Measurements from ENCODE around the gene ARIH1.
"Not testable (repeated sequence)": the region's sequence is repeated elsewhere in the genome, so short reads cannot be mapped to it uniquely, and the experiment has no call there.

ARIH1 gene, protein sequence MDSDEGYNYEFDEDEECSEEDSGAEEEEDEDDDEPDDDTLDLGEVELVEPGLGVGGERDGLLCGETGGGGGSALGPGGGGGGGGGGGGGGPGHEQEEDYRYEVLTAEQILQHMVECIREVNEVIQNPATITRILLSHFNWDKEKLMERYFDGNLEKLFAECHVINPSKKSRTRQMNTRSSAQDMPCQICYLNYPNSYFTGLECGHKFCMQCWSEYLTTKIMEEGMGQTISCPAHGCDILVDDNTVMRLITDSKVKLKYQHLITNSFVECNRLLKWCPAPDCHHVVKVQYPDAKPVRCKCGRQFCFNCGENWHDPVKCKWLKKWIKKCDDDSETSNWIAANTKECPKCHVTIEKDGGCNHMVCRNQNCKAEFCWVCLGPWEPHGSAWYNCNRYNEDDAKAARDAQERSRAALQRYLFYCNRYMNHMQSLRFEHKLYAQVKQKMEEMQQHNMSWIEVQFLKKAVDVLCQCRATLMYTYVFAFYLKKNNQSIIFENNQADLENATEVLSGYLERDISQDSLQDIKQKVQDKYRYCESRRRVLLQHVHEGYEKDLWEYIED

DNA sequence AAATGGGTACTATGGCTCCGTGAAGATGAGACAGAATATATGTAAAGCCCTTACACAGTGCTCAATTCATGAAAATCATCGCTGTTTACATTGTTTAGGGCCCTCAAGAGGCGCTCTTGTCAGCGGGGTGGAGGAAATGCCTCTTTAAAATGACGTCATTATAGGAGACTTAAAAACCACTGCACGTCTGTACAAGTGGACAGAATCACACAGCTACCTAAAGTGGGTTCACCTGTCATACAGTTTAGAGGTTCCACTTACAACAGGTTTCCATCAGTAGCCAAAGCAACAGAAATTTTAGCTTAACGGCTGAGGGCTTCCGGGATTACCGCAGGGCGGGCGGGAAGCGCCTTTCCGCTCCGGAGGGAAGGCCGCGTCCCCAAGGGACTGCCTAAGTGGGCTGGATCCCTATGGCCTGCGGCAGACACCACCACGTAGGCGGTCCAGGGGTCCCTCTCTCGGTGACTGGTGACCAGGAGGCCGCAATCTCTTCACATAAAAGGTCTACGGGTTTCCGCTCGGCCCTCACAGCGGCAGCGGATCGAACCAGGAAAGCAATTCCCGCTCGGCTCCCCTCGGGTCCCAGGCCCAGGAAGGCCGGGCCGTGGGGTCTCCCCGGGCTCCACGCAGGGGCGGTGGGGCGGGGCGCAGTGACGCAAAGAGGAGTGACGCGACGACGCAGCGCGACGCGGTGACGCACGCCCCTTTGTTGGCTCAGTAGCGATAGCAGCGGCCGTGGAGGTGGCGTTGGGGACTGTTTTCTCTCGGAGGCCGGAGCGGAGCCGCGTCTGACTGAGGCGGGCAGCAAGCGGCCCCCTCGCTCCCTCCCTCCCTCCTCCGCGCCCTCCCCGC is at the start of gene ARIH1:
Gene ARIH1, plus strand, starts transcription at position 717 of the 852 bp plus-strand sequence. CDS start 310 bp downstream, outside the sequence.
- Histone ChIP-seq H3K9ac (ENCODE audit: low read depth, low read length) (peak within 1 kb of the TSS; percentile 85), H3K36me3 (ENCODE audit: insufficient read depth, low read length) (peaks cover 3% of the 10 kb centered on the region), H3K9me3 (ENCODE audit: control insufficient read depth, insufficient read depth, low read length) (no peaks in the 10 kb centered on the region), H3K4me1 (ENCODE audit: insufficient read depth, low read length) (no peaks in the 10 kb centered on the region)

DNA sequence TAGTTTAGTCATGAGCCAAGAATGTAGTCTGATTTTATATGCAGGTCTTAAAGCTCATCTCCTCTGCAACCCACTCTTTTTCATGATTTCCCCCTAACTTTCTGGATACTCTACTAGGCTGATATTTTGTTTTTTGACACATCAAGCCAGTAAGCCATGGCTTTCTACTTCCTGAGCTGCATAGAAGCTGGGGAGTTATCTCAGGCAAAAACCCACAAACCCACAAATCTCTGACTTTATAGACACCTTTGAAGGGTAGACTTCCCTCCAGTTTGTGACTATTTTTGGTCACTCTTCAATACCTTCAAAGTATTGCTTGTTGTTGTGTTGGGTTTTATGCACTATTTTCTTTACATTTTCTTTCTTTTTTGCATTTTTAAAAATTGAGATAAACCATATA is 47.4 kb upstream of the ARIH1 start:
- Histone ChIP-seq H3K9me3 (ENCODE audit: control insufficient read depth, insufficient read depth, low read length) (no peaks in the 10 kb centered on the region), H3K36me3 (ENCODE audit: insufficient read depth, low read length) (no peaks in the 10 kb centered on the region), H3K9ac (ENCODE audit: low read depth, low read length) (no peak overlapping the region), H3K4me1 (ENCODE audit: insufficient read depth, low read length) (no peaks in the 10 kb centered on the region)

DNA sequence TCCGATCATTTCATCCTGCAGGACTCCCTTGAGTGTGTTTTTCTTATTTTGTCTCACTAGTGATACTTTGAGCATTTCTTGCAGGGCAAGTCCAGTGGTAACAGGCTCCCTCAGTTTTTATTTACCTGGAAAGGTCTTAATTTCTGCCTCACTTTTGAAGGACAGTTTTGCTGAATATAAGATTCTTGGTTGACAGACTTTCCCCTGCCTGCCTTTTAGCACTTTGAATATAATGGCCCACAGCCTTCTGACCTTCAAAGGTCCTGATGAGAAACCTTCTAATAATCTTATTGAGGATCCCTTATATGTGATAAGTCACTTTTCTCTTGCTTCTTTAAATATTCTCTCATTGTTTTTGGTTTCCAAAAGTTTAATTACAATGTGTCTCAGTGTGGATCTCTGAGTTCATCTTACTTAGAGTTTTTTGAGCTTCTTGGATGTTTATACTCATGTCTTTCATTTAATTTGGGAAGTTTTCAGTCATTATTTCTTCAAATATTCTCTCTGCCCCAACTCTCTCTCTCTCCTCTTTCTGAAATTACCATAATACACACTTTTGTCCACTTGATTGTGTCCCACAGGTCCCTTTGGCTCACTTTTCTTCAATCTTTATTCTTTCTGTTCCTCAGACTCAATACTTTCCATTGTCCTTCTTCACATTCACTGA is 36.3 kb upstream of the ARIH1 start:
- Histone ChIP-seq H3K9me3 (ENCODE audit: control insufficient read depth, insufficient read depth, low read length) (no peaks in the 10 kb centered on the region), H3K36me3 (ENCODE audit: insufficient read depth, low read length) (no peaks in the 10 kb centered on the region), H3K4me1 (ENCODE audit: insufficient read depth, low read length) (no peaks in the 10 kb centered on the region), H3K9ac (ENCODE audit: low read depth, low read length) (no peak overlapping the region)

DNA sequence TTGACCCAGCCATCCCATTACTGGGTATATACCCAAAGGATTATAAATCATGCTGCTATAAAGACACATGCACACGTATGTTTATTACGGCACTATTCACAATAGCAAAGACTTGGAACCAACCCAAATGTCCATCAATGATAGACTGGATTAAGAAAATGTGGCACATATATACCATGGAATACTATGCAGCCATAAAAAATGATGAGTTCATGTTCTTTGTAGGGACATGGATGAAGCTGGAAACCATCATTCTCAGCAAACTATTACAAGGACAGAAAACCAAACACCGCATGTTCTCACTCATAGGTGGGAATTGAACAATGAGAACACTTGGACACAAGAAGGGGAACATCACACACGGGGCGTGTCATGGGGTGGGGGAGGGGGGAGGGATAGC is 31.3 kb upstream of the ARIH1 start:
- not testable (repeated sequence) for H3K9ac ChIP-seq (ENCODE audit: low read depth, low read length); H3K36me3 ChIP-seq (ENCODE audit: insufficient read depth, low read length); H3K9me3 ChIP-seq (ENCODE audit: control insufficient read depth, insufficient read depth, low read length); H3K4me1 ChIP-seq (ENCODE audit: insufficient read depth, low read length)

DNA sequence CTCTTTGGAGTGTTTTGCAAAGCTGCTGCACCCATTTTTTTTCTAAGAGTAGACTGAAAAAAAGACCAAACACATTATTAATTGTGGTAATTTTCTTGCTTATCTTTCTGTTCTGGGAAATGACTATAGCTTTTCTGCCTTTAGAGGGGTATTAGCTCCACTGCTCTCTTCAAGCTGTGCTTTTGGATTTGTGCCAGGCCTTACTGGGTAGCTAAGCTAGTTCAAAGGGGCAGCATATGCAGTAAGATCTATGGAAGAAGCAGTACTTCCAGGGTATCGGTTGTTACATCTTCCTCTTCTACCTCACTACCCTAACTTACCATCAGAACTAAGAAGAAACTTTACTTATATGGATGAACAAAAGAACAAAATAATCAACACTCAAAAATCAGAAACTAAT is 28.7 kb upstream of the ARIH1 start:
- H3K9ac ChIP-seq (ENCODE audit: low read depth, low read length): no peak overlapping the region
- H3K9me3 ChIP-seq (ENCODE audit: control insufficient read depth, insufficient read depth, low read length): no peaks in the 10 kb centered on the region
- no peaks in the 10 kb centered on the region for H3K4me1 ChIP-seq (ENCODE audit: insufficient read depth, low read length)
- no peaks in the 10 kb centered on the region for H3K36me3 ChIP-seq (ENCODE audit: insufficient read depth, low read length)

DNA sequence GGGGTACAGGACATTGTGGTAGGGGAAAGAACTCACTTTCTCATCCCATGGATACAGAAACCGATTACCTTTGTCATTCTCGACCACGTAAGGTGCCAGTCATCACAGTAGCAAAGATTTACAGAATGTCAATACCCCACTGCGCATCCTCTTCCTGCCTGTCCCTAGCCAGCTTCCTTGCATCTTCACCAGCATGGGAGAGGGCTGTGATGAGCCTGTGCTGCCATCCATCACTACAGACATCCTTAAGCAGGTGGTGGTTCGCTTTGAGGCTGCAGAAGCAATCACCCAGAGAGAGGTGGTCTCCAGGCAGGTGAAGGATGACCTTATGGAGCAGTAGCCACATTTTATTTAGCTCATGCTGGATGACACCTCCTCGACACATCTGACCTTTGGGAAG is 23.3 kb upstream of the ARIH1 start:
- Histone ChIP-seq H3K9ac (ENCODE audit: low read depth, low read length) (no peak overlapping the region), H3K4me1 (ENCODE audit: insufficient read depth, low read length) (no peaks in the 10 kb centered on the region)

DNA sequence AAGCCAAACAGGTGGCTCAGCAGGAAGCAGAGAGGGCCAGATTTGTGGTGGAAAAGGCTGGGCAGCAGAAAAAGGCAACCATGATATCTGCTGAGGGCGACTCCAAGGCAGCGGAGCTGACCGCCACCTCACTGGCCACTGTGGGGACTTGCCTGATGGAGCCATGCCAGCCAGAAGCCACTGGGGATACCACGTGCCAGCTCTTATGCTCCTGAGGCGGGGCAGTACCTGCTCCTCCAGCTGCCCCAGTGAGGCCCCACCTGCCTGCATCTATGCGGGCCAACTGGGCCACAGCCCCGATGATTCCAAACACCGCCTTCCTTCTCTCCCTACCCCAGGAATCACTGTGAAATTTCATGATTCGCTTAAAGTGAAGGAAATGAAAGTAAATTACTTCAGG is 22.9 kb upstream of the ARIH1 start:
- Histone ChIP-seq H3K4me1 (ENCODE audit: insufficient read depth, low read length) (no peaks in the 10 kb centered on the region), H3K36me3 (ENCODE audit: insufficient read depth, low read length) (no peaks in the 10 kb centered on the region), H3K9ac (ENCODE audit: low read depth, low read length) (no peak overlapping the region), H3K9me3 (ENCODE audit: control insufficient read depth, insufficient read depth, low read length) (no peaks in the 10 kb centered on the region)

More for the DNA sequence above, 23.3 kb upstream of the ARIH1 start:
- H3K36me3 ChIP-seq (ENCODE audit: insufficient read depth, low read length): no peaks in the 10 kb centered on the region
- H3K9me3 ChIP-seq (ENCODE audit: control insufficient read depth, insufficient read depth, low read length): no peaks in the 10 kb centered on the region

DNA sequence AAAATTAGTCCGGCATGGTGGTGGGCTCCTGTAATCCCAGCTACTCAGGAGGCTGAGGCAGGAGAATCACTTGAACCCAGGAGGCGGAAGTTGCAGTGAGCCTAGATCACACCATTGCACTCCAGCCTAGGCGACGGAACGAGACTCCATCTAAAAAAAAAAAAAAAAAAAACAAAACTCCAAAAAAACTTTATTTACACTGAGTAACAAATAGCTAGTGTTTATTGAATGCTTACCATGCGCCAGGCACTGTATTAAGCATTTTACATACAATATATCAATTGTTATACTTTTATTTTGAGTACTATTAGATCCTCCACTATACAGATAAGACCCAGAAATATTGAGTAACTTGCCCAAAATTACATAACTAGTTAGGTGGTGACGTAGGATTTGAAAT is 17.4 kb upstream of the ARIH1 start:
- Histone ChIP-seq H3K36me3 (ENCODE audit: insufficient read depth, low read length) (no peaks in the 10 kb centered on the region), H3K9ac (ENCODE audit: low read depth, low read length) (no peak overlapping the region), H3K9me3 (ENCODE audit: control insufficient read depth, insufficient read depth, low read length) (no peaks in the 10 kb centered on the region), H3K4me1 (ENCODE audit: insufficient read depth, low read length) (no peaks in the 10 kb centered on the region)

DNA sequence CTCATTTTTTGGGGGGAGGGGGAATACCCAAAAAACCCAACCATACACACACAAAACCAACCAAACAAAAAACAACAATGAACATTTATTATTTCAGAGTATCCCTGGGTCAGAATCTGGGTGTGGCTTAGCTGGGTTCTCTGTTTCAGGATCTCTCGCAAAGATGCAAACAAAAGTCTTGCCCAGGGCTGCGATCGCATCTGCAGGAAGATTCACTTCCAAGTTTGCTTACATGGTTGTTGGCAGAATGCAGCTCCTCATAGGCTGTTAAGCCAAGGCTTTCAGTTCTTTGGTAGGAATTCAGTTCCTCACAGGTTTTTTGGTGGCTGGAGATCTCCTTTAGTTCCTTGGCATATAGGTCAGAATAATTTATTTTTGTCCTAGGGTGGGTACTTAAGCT is 13.7 kb upstream of the ARIH1 start:
- no peak overlapping the region for H3K9ac ChIP-seq (ENCODE audit: low read depth, low read length)
- no peaks in the 10 kb centered on the region for H3K4me1 ChIP-seq (ENCODE audit: insufficient read depth, low read length)
- H3K9me3 ChIP-seq (ENCODE audit: control insufficient read depth, insufficient read depth, low read length): no peaks in the 10 kb centered on the region
- no peaks in the 10 kb centered on the region for H3K36me3 ChIP-seq (ENCODE audit: insufficient read depth, low read length)

DNA sequence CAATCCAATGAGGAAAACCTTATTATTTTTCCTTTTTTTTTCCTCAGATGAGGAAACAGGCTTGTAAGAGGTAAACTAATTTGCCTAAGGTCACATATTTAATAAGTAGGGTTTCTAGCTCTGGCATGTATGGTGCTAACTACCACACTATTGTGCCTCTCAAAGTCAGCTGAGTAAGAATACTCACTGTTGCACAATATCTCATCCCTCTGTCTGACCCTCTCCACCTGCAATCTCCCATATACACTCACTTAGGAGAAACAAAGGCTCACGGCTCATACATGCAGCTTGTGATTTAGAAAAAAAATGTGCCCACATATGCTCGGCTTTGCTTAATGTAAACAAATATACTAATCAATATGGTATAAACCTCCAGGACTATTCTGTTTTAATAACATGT is 10.4 kb upstream of the ARIH1 start:
- no peaks in the 10 kb centered on the region for H3K4me1 ChIP-seq (ENCODE audit: insufficient read depth, low read length)
- H3K36me3 ChIP-seq (ENCODE audit: insufficient read depth, low read length): no peaks in the 10 kb centered on the region
- H3K9me3 ChIP-seq (ENCODE audit: control insufficient read depth, insufficient read depth, low read length): no peaks in the 10 kb centered on the region
- H3K9ac ChIP-seq (ENCODE audit: low read depth, low read length): no peak overlapping the region

DNA sequence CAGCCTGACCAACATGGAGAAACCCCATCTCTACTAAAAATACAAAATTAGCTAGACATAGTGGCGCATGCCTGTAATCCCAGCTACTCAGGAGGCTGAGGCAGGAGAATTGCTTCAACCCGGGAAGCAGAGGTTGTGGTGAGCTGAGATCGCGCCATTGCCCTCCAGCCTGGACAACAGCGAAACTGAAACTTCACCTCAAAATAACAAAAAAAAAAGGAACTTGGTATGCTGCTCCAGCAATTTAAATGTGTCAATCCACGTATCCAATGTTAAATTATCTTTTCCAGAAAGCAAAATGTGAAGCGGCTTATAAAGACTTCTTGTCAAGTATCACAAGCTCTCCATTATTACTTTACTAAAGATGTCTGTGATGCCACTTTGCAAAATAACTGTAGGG is 9.9 kb upstream of the ARIH1 start:
- Histone ChIP-seq H3K9ac (ENCODE audit: low read depth, low read length) (no peak overlapping the region), H3K9me3 (ENCODE audit: control insufficient read depth, insufficient read depth, low read length) (no peaks in the 10 kb centered on the region), H3K4me1 (ENCODE audit: insufficient read depth, low read length) (no peaks in the 10 kb centered on the region), H3K36me3 (ENCODE audit: insufficient read depth, low read length) (no peaks in the 10 kb centered on the region)

DNA sequence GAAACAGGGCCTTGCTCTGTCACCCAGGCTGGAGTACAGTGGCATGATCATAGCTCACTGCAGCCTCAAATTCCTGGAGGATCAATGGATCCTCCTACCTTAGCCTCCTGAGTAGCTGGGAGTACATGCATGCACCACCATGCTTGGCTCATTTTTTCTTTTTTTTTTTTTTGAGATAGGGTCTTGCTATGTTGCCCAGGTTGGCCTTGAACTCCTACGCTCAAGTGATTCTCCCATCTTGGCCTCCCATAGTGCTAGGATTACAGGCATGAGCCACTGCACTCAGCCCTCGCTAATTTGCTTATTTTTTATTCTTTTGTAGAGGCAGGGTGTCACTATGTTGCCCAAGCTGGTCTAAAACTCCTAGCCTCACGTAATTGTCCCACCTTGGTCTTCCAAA is 6.0 kb upstream of the ARIH1 start:
- Histone ChIP-seq H3K4me1 (ENCODE audit: insufficient read depth, low read length) (no peaks in the 10 kb centered on the region), H3K9ac (ENCODE audit: low read depth, low read length) (no peak overlapping the region), H3K9me3 (ENCODE audit: control insufficient read depth, insufficient read depth, low read length) (no peaks in the 10 kb centered on the region), H3K36me3 (ENCODE audit: insufficient read depth, low read length) (no peaks in the 10 kb centered on the region; the same call in 1 of the 2 replicates)

DNA sequence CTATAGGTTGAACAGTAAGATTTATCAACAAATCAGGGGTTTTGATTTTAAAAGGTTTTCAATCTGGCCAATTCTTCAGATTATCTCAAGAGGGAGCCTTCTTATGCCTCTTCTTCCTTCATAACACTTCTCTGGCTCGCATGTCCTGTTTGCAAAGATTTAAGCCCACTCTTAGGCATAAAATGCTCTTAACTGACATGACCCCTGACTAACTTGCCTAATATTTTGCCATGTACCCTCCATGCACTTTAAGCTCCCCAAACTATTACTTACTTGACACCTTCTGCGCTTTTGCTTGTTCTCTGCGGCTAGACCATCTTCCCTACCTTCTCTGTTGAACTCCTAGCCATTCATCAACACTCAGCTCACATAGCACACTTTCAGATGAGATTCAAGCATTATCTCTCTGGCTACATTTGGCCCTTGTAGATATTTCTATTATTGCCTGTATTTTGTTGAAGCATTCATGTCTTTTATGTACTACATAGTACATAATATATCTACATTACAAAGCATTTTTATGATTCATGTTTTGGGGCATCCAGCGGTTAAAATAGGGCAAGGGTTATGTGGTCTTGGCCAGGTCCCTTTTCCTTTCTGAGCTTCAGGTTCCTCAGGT is 1.0 kb upstream of the ARIH1 start:
- Histone ChIP-seq H3K9ac (ENCODE audit: low read depth, low read length) (peak overlapping the region; percentile 85), H3K9me3 (ENCODE audit: control insufficient read depth, insufficient read depth, low read length) (no peaks in the 10 kb centered on the region), H3K4me1 (ENCODE audit: insufficient read depth, low read length) (no peaks in the 10 kb centered on the region)

DNA sequence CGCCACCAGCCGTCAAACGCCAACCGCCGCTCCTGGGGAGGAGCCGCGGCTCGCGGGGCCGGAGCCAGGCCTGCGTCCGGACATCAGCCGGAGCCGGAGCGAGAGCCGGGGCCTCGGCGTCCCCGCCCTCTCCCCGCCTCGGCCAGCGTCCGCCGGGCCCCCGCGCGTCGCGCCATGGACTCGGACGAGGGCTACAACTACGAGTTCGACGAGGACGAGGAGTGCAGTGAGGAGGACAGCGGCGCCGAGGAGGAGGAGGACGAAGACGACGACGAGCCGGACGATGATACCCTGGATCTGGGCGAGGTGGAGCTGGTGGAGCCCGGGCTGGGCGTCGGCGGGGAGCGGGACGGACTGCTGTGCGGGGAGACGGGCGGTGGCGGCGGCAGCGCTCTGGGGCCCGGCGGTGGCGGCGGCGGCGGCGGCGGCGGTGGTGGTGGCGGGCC is 359 bp downstream of the ARIH1 start:
- peak overlapping the region; percentile 85 for H3K9ac ChIP-seq (ENCODE audit: low read depth, low read length)
- H3K36me3 ChIP-seq (ENCODE audit: insufficient read depth, low read length): peaks cover 3% of the 10 kb centered on the region
- no peaks in the 10 kb centered on the region for H3K4me1 ChIP-seq (ENCODE audit: insufficient read depth, low read length)
- no peaks in the 10 kb centered on the region for H3K9me3 ChIP-seq (ENCODE audit: control insufficient read depth, insufficient read depth, low read length)

More for the DNA sequence above, 1.0 kb upstream of the ARIH1 start:
- no peaks in the 10 kb centered on the region; the same call in 1 of the 2 replicates for H3K36me3 ChIP-seq (ENCODE audit: insufficient read depth, low read length)
